ENCODE measurements around the gene TAAR1.

The TAAR1 gene

DNA sequence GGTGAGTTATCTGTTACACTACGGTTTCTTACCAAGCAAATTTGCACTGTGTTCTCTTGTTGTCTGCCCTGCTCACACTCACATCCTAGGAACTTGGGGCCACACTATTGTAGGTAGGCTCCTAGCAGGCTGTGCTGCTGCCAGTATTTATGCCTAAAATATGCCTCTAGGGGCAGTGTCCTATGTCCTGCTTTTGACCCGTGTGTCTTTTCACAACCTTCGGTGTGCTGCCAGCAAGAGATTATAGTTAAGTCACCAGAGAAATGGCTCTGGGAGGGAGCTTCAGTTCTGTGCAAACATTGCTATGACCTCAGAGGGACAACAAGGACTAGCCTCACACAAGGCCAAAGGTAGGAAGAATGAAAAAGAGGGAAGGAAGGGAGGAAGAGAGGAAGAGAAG lies 60.5 kb downstream of the TAAR1 start:
- DNase-seq (ENCODE audit: extremely low read depth in 1 of 2, low read depth in 1 of 2), result no peak

GRCh38 chr6:132596201-132596600 lies 62.8 kb downstream of the TAAR1 start:
- DNase-seq (ENCODE audit: extremely low read depth in 1 of 2, low read depth in 1 of 2), result no peak
